Stimulated activated CD8-positive, alpha-beta memory T cell treated with anti-CD3 and anti-CD28 coated beads, Interleukin-15, amount 100 ng/mL, for 1 hour (primary cell): Measurements from ENCODE around the gene PABPN1L.

ENCODE experiments used
- DNase-seq: peaks from one replicate; pipeline ENCODE4 v3.0.0-alpha.2; 2020; ENCODE audit warnings: low read depth

PABPN1L gene

GRCh38 chr16:88866151-88866920, at the start of gene PABPN1L:
Gene PABPN1L (minus strand): TSS chr16:88866660. CDS start chr16:88866606, 54 bp downstream.
- no peak for DNase-seq

- no peak for DNase-seq
These were observed 49.3 kb upstream of the PABPN1L start for GRCh38 chr16:88915639-88916327.

GRCh38 chr16:88914750-88915368, 48.4 kb upstream of the PABPN1L start:
- no peak for DNase-seq

- DNase-seq: no peak
These were observed 47.4 kb upstream of the PABPN1L start for GRCh38 chr16:88913870-88914269.

GRCh38 chr16:88913001-88913612, 46.6 kb upstream of the PABPN1L start:
- DNase-seq: no peak

GRCh38 chr16:88912556-88912955, 46.1 kb upstream of the PABPN1L start:
- DNase-seq: no peak

- DNase-seq: no peak
These were observed 45.5 kb upstream of the PABPN1L start for GRCh38 chr16:88911946-88912310.

- no peak for DNase-seq
These were observed 44.9 kb upstream of the PABPN1L start for GRCh38 chr16:88911136-88911945.

GRCh38 chr16:88910284-88911135, 44.0 kb upstream of the PABPN1L start:
- no peak for DNase-seq

- DNase-seq: no peak
These were observed 43.2 kb upstream of the PABPN1L start for GRCh38 chr16:88909431-88910210.

- no peak for DNase-seq
These were observed 41.8 kb upstream of the PABPN1L start for GRCh38 chr16:88908307-88908706.

- DNase-seq: no peak
These were observed 41.3 kb upstream of the PABPN1L start for GRCh38 chr16:88907768-88908167.

- DNase-seq: no peak
These were observed 40.2 kb upstream of the PABPN1L start for GRCh38 chr16:88906535-88907105.

- DNase-seq: no peak
These were observed 39.6 kb upstream of the PABPN1L start for GRCh38 chr16:88906020-88906419.

GRCh38 chr16:88905563-88905962, 39.1 kb upstream of the PABPN1L start:
- DNase-seq: no peak

GRCh38 chr16:88904676-88905365, 38.4 kb upstream of the PABPN1L start:
- DNase-seq: no peak

GRCh38 chr16:88903267-88903666, 36.8 kb upstream of the PABPN1L start:
- DNase-seq: no peak

- no peak for DNase-seq
These were observed 36.3 kb upstream of the PABPN1L start for GRCh38 chr16:88902744-88903143.

- no peak for DNase-seq
These were observed 35.4 kb upstream of the PABPN1L start for GRCh38 chr16:88901718-88902337.
